ENCODE data around the gene DNAH12.

DNA sequence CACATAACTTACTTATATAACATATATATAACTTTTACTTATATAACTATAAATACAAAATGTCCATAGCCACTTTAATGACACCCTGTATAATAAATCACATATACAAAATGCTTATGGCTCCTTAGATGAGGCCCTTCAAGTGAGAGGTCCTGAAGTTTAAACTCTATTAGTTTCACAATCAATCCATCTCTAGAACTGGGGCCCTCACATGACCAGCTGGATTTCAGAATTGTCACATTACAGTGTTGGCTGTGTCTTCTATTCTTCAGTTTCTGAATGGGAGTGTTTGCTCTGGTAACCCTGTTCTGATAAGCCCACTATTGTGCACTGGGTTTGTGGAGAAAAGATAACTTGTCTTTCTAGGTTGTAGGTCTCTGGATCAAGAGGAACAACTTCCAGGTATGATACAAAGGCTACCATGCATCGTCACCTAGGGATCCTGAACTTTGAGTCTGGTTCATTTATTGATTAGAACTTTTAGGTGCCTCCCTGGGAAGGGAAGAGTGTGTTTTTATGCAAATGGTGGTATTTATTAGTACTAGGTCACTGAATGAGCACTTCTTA lies 107.9 kb downstream of the DNAH12 start:
- no peak for TF ChIP-seq CREB1 (CRISPR knock-in tag; IDR thresholded peaks at IDR 0.05; ENCODE audit: low read depth)
- TF ChIP-seq, protein P1, sequence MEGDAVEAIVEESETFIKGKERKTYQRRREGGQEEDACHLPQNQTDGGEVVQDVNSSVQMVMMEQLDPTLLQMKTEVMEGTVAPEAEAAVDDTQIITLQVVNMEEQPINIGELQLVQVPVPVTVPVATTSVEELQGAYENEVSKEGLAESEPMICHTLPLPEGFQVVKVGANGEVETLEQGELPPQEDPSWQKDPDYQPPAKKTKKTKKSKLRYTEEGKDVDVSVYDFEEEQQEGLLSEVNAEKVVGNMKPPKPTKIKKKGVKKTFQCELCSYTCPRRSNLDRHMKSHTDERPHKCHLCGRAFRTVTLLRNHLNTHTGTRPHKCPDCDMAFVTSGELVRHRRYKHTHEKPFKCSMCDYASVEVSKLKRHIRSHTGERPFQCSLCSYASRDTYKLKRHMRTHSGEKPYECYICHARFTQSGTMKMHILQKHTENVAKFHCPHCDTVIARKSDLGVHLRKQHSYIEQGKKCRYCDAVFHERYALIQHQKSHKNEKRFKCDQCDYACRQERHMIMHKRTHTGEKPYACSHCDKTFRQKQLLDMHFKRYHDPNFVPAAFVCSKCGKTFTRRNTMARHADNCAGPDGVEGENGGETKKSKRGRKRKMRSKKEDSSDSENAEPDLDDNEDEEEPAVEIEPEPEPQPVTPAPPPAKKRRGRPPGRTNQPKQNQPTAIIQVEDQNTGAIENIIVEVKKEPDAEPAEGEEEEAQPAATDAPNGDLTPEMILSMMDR (conservative IDR thresholded peaks at IDR 0.05; ENCODE audit: low read depth in 2 of 2): no peak
- TF ChIP-seq, protein P2, sequence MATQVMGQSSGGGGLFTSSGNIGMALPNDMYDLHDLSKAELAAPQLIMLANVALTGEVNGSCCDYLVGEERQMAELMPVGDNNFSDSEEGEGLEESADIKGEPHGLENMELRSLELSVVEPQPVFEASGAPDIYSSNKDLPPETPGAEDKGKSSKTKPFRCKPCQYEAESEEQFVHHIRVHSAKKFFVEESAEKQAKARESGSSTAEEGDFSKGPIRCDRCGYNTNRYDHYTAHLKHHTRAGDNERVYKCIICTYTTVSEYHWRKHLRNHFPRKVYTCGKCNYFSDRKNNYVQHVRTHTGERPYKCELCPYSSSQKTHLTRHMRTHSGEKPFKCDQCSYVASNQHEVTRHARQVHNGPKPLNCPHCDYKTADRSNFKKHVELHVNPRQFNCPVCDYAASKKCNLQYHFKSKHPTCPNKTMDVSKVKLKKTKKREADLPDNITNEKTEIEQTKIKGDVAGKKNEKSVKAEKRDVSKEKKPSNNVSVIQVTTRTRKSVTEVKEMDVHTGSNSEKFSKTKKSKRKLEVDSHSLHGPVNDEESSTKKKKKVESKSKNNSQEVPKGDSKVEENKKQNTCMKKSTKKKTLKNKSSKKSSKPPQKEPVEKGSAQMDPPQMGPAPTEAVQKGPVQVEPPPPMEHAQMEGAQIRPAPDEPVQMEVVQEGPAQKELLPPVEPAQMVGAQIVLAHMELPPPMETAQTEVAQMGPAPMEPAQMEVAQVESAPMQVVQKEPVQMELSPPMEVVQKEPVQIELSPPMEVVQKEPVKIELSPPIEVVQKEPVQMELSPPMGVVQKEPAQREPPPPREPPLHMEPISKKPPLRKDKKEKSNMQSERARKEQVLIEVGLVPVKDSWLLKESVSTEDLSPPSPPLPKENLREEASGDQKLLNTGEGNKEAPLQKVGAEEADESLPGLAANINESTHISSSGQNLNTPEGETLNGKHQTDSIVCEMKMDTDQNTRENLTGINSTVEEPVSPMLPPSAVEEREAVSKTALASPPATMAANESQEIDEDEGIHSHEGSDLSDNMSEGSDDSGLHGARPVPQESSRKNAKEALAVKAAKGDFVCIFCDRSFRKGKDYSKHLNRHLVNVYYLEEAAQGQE (IDR thresholded peaks at IDR 0.05; ENCODE audit: unreplicated experiment): no peak
- no peak for TF ChIP-seq POLR2AphosphoS5 (IDR thresholded peaks at IDR 0.05; ENCODE audit: low read depth)
- no peak for TF ChIP-seq EZH2phosphoT487 (IDR thresholded peaks at IDR 0.05; ENCODE audit: unreplicated experiment)
- TF ChIP-seq, protein P3, sequence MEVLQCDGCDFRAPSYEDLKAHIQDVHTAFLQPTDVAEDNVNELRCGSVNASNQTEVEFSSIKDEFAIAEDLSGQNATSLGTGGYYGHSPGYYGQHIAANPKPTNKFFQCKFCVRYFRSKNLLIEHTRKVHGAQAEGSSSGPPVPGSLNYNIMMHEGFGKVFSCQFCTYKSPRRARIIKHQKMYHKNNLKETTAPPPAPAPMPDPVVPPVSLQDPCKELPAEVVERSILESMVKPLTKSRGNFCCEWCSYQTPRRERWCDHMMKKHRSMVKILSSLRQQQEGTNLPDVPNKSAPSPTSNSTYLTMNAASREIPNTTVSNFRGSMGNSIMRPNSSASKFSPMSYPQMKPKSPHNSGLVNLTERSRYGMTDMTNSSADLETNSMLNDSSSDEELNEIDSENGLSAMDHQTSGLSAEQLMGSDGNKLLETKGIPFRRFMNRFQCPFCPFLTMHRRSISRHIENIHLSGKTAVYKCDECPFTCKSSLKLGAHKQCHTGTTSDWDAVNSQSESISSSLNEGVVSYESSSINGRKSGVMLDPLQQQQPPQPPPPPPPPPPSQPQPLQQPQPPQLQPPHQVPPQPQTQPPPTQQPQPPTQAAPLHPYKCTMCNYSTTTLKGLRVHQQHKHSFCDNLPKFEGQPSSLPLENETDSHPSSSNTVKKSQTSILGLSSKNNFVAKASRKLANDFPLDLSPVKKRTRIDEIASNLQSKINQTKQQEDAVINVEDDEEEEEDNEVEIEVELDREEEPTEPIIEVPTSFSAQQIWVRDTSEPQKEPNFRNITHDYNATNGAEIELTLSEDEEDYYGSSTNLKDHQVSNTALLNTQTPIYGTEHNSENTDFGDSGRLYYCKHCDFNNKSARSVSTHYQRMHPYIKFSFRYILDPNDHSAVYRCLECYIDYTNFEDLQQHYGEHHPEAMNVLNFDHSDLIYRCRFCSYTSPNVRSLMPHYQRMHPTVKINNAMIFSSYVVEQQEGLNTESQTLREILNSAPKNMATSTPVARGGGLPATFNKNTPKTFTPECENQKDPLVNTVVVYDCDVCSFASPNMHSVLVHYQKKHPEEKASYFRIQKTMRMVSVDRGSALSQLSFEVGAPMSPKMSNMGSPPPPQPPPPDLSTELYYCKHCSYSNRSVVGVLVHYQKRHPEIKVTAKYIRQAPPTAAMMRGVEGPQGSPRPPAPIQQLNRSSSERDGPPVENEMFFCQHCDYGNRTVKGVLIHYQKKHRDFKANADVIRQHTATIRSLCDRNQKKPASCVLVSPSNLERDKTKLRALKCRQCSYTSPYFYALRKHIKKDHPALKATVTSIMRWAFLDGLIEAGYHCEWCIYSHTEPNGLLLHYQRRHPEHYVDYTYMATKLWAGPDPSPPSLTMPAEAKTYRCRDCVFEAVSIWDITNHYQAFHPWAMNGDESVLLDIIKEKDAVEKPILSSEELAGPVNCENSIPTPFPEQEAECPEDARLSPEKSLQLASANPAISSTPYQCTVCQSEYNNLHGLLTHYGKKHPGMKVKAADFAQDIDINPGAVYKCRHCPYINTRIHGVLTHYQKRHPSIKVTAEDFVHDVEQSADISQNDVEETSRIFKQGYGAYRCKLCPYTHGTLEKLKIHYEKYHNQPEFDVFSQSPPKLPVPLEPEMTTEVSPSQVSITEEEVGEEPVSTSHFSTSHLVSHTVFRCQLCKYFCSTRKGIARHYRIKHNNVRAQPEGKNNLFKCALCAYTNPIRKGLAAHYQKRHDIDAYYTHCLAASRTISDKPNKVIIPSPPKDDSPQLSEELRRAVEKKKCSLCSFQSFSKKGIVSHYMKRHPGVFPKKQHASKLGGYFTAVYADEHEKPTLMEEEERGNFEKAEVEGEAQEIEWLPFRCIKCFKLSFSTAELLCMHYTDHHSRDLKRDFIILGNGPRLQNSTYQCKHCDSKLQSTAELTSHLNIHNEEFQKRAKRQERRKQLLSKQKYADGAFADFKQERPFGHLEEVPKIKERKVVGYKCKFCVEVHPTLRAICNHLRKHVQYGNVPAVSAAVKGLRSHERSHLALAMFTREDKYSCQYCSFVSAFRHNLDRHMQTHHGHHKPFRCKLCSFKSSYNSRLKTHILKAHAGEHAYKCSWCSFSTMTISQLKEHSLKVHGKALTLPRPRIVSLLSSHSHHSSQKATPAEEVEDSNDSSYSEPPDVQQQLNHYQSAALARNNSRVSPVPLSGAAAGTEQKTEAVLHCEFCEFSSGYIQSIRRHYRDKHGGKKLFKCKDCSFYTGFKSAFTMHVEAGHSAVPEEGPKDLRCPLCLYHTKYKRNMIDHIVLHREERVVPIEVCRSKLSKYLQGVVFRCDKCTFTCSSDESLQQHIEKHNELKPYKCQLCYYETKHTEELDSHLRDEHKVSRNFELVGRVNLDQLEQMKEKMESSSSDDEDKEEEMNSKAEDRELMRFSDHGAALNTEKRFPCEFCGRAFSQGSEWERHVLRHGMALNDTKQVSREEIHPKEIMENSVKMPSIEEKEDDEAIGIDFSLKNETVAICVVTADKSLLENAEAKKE (CRISPR knock-in tag; IDR thresholded peaks at IDR 0.05): no peak
- TF ChIP-seq EZH2 (IDR thresholded peaks at IDR 0.05; ENCODE audit: low read depth, unreplicated experiment): no peak
- TF ChIP-seq JUNB (IDR thresholded peaks at IDR 0.05; ENCODE audit: unreplicated experiment): no peak
- TF ChIP-seq, protein P4, sequence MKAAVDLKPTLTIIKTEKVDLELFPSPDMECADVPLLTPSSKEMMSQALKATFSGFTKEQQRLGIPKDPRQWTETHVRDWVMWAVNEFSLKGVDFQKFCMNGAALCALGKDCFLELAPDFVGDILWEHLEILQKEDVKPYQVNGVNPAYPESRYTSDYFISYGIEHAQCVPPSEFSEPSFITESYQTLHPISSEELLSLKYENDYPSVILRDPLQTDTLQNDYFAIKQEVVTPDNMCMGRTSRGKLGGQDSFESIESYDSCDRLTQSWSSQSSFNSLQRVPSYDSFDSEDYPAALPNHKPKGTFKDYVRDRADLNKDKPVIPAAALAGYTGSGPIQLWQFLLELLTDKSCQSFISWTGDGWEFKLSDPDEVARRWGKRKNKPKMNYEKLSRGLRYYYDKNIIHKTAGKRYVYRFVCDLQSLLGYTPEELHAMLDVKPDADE (IDR thresholded peaks at IDR 0.05): no peak

Measured in GM23338 (cell line).